Osteoblast (primary cell): ENCODE results near the gene ETV3. TPM values are rescaled to one million over a fixed set of nuclear protein-coding genes. Genes with fewer than 3 reads are reported as not detected.

Source experiments
- DNase-seq: peaks from one replicate; pipeline ENCODE4 v3.0.0; 2011; ENCODE audit warnings: low spot score, mixed read lengths; ENCODE audit not compliant: insufficient read length; ENCODE audit errors: missing footprints
- H2AFZ ChIP-seq: 2 replicates; pipeline ENCODE4 v1.6.0; 2011; ENCODE audit warnings: mild to moderate bottlenecking, low read length
- H3K27ac ChIP-seq: 2 replicates; pipeline ENCODE4 v1.5.1; 2011; ENCODE audit warnings: mild to moderate bottlenecking, low read depth, low read length, moderate library complexity
- H3K27me3 ChIP-seq: 2 replicates; pipeline ENCODE4 v1.6.0; 2012; ENCODE audit warnings: mild to moderate bottlenecking, control low read depth, inconsistent platforms, low read length, moderate library complexity; ENCODE audit not compliant: insufficient read depth
- H3K36me3 ChIP-seq: 2 replicates; pipeline ENCODE4 v1.5.1; 2011; ENCODE audit warnings: mild to moderate bottlenecking, low read length, control low read depth, moderate library complexity; ENCODE audit not compliant: insufficient read depth
- H3K4me1 ChIP-seq: 2 replicates; pipeline ENCODE4 v1.5.1; 2011; ENCODE audit warnings: mild to moderate bottlenecking, low read length, control low read depth, moderate library complexity; ENCODE audit not compliant: insufficient read depth
- H3K4me2 ChIP-seq: 2 replicates; pipeline ENCODE4 v1.6.0; 2011; ENCODE audit warnings: mild to moderate bottlenecking, low read length; ENCODE audit not compliant: insufficient read depth
- H3K4me3 ChIP-seq: fragments of 200-600 bp; sonication (generic); 3 replicates; pipeline ENCODE4 v1.5.1; 2012; ENCODE audit warnings: mild to moderate bottlenecking, low read length, inconsistent platforms; ENCODE audit not compliant: insufficient read depth
- H3K79me2 ChIP-seq: 2 replicates; pipeline ENCODE4 v1.6.0; 2012; ENCODE audit warnings: mild to moderate bottlenecking, low read length, control low read depth, inconsistent platforms; ENCODE audit not compliant: insufficient read depth
- H3K9me3 ChIP-seq: 2 replicates; pipeline ENCODE4 v1.5.1; 2011; ENCODE audit warnings: low read depth, low read length, control low read depth
- H4K20me1 ChIP-seq: 2 replicates; pipeline ENCODE4 v1.6.0; 2012; ENCODE audit warnings: mild to moderate bottlenecking, low read length, control low read depth; ENCODE audit not compliant: insufficient read depth
- total RNA-seq: library from RNA; depleted of rRNA; stranded (reverse); fragments of >200 nt; gene quantifications from 2 replicates; pipeline ENCODE4 v1.2.3, GENCODE V29; 2012
- TF ChIP-seq, protein P1 (sequence below): IDR thresholded peaks from 2 replicates; pipeline ENCODE4 v1.5.1; 2011; ENCODE audit warnings: mild to moderate bottlenecking, low read depth, low read length, moderate library complexity; ENCODE audit errors: extremely low read depth

The ETV3 gene
- total RNA-seq, 1 donor = 14.8 TPM

- TF ChIP-seq, protein P1, sequence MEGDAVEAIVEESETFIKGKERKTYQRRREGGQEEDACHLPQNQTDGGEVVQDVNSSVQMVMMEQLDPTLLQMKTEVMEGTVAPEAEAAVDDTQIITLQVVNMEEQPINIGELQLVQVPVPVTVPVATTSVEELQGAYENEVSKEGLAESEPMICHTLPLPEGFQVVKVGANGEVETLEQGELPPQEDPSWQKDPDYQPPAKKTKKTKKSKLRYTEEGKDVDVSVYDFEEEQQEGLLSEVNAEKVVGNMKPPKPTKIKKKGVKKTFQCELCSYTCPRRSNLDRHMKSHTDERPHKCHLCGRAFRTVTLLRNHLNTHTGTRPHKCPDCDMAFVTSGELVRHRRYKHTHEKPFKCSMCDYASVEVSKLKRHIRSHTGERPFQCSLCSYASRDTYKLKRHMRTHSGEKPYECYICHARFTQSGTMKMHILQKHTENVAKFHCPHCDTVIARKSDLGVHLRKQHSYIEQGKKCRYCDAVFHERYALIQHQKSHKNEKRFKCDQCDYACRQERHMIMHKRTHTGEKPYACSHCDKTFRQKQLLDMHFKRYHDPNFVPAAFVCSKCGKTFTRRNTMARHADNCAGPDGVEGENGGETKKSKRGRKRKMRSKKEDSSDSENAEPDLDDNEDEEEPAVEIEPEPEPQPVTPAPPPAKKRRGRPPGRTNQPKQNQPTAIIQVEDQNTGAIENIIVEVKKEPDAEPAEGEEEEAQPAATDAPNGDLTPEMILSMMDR = no peak
- no peak for DNase-seq
- H2AFZ ChIP-seq = no peak overlapping the region
- H3K36me3 ChIP-seq = no peaks in the 10 kb centered on the region
- no peaks in the 10 kb centered on the region for H3K79me2 ChIP-seq
- H3K9me3 ChIP-seq = no peaks in the 10 kb centered on the region
- H3K4me1 ChIP-seq = peaks cover 9% of the 10 kb centered on the region
- H3K27me3 ChIP-seq = no peaks in the 10 kb centered on the region
- no peak overlapping the region for H3K4me3 ChIP-seq
- H3K27ac ChIP-seq = no peak overlapping the region
- H3K4me2 ChIP-seq = no peak overlapping the region
- no peaks in the 10 kb centered on the region for H4K20me1 ChIP-seq
These were observed 8.8 kb upstream of the ETV3 start for GRCh38 chr1:157147037-157147436.

- Histone ChIP-seq H3K36me3 (no peaks in the 10 kb centered on the region), H4K20me1 (no peaks in the 10 kb centered on the region), H3K9me3 (no peaks in the 10 kb centered on the region), H3K4me3 (no peak overlapping the region), H3K79me2 (no peaks in the 10 kb centered on the region), H3K27me3 (no peaks in the 10 kb centered on the region), H3K4me2 (no peak overlapping the region), H3K27ac (no peak overlapping the region), H3K4me1 (peaks cover 9% of the 10 kb centered on the region), H2AFZ (no peak overlapping the region)
- TF ChIP-seq, protein P1 = no peak
- DNase-seq = no peak
These were observed 8.0 kb upstream of the ETV3 start for GRCh38 chr1:157146244-157146643.

DNA sequence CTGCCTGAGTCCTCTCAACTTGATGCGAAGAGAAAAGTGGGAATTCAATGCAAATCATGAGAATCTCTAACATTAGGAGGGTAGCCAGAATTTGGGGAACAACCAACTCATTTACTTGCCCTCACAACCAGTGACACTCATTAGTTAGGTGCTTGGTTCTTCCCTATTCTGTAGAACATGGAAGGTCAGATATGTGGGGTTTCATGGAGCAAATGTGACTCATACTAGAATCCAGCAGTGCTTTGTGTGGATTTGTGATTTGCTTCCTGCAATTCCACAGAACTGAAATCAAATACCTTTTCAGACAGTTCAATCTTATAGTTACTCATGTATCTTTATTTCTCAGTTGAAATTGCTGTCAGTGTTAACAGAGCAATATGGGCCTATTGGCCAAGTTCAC is 6.9 kb upstream of the ETV3 start:
- Histone ChIP-seq H3K27me3 (no peaks in the 10 kb centered on the region), H3K36me3 (no peaks in the 10 kb centered on the region), H2AFZ (no peak overlapping the region), H4K20me1 (no peaks in the 10 kb centered on the region), H3K4me2 (no peak overlapping the region), H3K27ac (no peak overlapping the region), H3K9me3 (no peaks in the 10 kb centered on the region), H3K4me3 (no peak overlapping the region), H3K4me1 (peaks cover 9% of the 10 kb centered on the region), H3K79me2 (no peaks in the 10 kb centered on the region)
- no peak for DNase-seq
- TF ChIP-seq, protein P1 = no peak

DNA sequence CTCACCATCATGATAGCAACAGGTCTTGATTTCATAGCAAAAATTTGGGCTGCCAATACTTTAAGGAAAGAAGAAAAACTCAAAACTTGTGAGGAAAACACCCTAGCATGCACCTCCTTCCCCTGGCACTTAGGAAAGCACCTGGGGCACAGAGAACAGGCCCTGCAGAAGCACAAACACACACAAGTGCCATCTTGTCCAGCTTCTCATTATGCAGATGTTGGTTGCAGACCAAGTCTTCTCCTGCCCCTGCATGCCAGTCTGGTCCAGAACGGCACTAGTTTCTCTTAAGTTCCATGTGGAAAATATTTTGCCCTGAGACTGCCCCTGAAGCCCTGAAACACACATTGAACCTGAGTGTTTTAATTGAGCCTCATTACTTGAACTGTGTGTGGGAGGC is 6.3 kb upstream of the ETV3 start:
- H3K27ac ChIP-seq = no peak overlapping the region
- no peak overlapping the region for H2AFZ ChIP-seq
- H3K36me3 ChIP-seq = no peaks in the 10 kb centered on the region
- H3K27me3 ChIP-seq = no peaks in the 10 kb centered on the region
- no peaks in the 10 kb centered on the region for H3K9me3 ChIP-seq
- H3K79me2 ChIP-seq = no peaks in the 10 kb centered on the region
- no peaks in the 10 kb centered on the region for H4K20me1 ChIP-seq
- TF ChIP-seq, protein P1 = no peak
- H3K4me3 ChIP-seq = no peak overlapping the region
- peaks cover 9% of the 10 kb centered on the region for H3K4me1 ChIP-seq
- H3K4me2 ChIP-seq = no peak overlapping the region
- DNase-seq = no peak
